Right cardiac atrium (tissue), 5 donors: ENCODE measurements around the gene NWD2. TPM values are rescaled to one million over a fixed set of nuclear protein-coding genes. Genes with fewer than 3 reads are reported as not detected.
A peak's percentile ranks its signal among the peaks of the same experiment; 100 is the strongest.
"Not testable (repeated sequence)": the region's sequence is repeated elsewhere in the genome, so short reads cannot be mapped to it uniquely, and the experiment has no call there.

Source experiments
- ATAC-seq, 2 donors: fragments of 200-7000 bp; cut with Tn5 transposase; one replicate each; pipeline versions ENCODE4 v1.8.0 to v1.9.1; 2020; ENCODE audit warnings: moderate library complexity in 2 of 2, mild to moderate bottlenecking in 1 of 2
- DNase-seq, 3 donors: peaks; one replicate each; pipeline ENCODE4 v3.0.0-alpha.2; 2020
- H3K27ac ChIP-seq: one replicate; pipeline ENCODE4 v1.5.1; 2013; ENCODE audit warnings: mild to moderate bottlenecking, low read length, control low read depth, moderate library complexity
- H3K27me3 ChIP-seq: one replicate; pipeline ENCODE4 v1.6.1; 2013; ENCODE audit not compliant: control insufficient read depth, insufficient read depth
- H3K4me1 ChIP-seq: one replicate; pipeline ENCODE4 v1.6.1; 2013; ENCODE audit warnings: low read length; ENCODE audit not compliant: control insufficient read depth, insufficient read depth
- H3K4me3 ChIP-seq: one replicate; pipeline ENCODE4 v1.5.1; 2013; ENCODE audit warnings: low read length, control low read depth
- H3K9me3 ChIP-seq: one replicate; pipeline ENCODE4 v1.6.1; 2013; ENCODE audit warnings: low read length; ENCODE audit not compliant: control insufficient read depth
- WGBS: extraction: QIAGEN DNeasy Blood & Tissue Kit; methylation state at CpG from one replicate; pipeline ENCODE4 v1.1.7; 2013; 5-methylcytosine and 5-hydroxymethylcytosine counted together
- intact Hi-C, 4 donors: fragments of 100-400 bp; cut with DNase I; formaldehyde crosslinking; loops; one replicate each; pipeline versions ENCODE4 v1.11.0 to v1.14.0; 2022 to 2023
- long read RNA-seq, 4 donors: library from polyadenylated mRNA; unstranded; transcript quantifications; one replicate each; pipeline ENCODE4 v2.0.0, GENCODE V29; 2020 to 2021
- polyA plus RNA-seq: library from polyadenylated mRNA; stranded (reverse); fragments of 200-250 nt; gene quantifications from one replicate; pipeline ENCODE4 v1.2.3, GENCODE V29; 2013
- total RNA-seq, 4 donors: library from RNA; stranded (reverse); fragmentation: NEBNext Ultra II Directional; extraction: Animal tissue kit (Norgen Biotek cat#: 25700); gene quantifications; one replicate each; pipeline ENCODE4 v1.2.1, GENCODE V29; 2021
- donor health status: healthy with polysubstance abuse.
- donor health status: DM: no; HTN: yes; CAD: no.
- donor health status: DM: no; HTN: no; CAD: no.
- donor health status: DM: no; HTN: yes; CAD: no; lungs with severe emphysema.
- donor health status: DM: yes; HTN: yes; CAD: no.

The NWD2 gene, protein sequence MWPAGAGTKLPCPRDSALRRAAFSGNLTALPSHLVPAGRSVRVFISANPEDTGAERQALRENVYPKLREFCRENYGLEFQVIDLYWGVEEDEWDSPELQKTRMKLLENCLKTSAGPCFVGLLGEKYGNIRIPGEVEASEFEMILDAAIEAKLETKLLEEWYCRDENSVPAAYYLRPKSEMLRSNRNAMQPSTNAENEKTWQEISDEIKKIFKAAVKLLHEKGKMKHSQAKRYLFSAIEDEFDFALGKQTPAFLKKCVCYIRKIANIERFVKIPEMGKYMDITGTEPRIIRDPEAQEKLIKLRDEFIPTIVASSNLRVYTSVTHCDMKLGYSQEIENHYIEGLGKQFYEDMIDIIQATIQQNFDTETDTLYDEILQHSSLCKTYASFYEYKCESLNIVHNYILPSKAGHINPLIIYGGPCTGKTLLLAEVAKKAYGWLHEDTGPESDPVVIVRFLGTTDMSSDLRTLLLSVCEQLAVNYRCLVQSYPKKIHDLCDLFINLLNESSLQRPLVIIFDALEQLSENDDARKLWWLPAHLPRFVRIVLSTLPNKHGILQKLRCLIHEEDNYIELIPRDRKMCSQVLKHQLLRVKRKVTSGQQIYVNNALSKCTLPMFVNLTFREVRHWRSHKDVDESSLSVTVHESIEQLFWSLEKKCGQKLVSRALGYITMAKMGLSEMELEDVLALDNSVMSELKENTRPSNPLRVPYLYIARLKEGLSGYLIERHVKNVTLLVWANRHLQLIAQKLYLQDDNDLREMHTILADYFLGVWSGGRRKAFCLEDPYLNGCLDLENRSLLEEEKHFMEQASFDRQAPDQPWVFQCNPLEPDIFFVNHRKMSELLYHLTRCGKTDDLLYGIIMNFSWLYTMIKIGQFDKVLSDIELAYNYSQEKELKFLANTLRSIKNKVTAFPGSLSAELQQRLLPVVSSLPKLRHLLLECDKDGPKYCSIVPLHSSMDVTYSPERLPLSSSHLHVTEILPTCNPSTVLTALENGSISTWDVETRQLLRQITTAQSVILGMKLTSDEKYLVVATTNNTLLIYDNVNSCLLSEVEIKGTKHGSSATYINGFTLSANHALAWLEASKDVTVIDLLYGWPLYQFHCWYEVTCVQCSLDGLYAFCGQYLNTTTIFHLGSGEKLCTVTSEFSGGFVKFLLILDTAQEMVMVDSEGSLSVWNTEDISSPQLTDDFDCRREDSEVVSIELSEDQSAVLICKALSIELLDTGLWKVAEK (N-terminal part only)
- total RNA-seq (under 1 TPM in 1 of 4 donors, not detected in 3; 0.39 TPM), polyA plus RNA-seq (0.07 TPM)
- long read RNA-seq, donor 1, result 0 reads
- long read RNA-seq, donor 2, result 0 reads
- long read RNA-seq, donor 3, partial matches to known transcripts, result 1 of 1 reads
- long read RNA-seq, donor 3, other reads (novel, unspliced or antisense), result 0 of 1 reads
- long read RNA-seq, donor 4, result 0 reads

DNA sequence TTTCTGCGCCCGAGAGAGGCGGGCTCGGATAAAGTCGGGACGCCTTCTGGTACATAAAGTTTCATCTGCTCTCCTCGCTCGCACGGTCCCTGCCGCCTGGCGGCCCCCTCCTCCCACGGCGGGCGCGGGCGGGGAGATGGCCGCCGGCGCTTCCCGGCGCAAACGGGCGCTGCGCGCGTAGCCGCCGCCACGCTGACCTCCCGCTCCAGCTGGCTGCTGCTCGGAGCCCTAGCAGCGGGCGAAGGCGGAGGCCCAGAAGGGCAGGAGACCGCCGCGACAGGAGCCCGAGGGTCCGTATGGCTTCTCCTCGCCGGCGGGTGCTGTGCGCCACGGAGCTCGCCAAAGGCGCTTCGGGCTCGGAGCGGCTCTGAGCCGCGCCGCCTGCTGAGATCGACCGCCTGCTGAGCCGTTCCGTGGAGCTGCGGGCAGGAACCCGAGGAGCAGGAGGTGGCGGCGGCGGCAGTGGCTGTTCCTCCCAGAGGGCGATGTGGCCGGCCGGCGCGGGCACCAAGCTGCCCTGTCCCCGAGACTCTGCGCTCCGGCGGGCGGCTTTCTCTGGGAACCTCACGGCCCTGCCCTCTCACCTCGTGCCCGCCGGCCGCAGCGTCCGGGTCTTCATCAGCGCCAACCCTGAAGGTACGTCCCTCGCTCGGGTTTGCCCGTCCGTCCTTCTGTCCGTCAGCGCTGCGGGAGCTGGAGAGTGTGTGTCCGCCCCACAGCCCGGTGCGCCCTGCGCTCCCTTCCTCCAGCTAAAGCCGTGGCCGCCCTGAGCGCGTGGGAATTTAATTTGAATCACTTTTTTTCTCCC, at the start of gene NWD2:
TSS of gene NWD2 (plus strand) at position 161 of the 808 bp plus-strand sequence. CDS start at position 486, 325 bp downstream.
- no peaks in the 10 kb centered on the region for H3K27me3 ChIP-seq
- no peak within 1 kb of the TSS for H3K4me3 ChIP-seq
- DNase-seq (peak in 2 of 3 donors; percentile 10 to 44), ATAC-seq (peak in 1 of 2 donors; percentile 41)
- no peak within 1 kb of the TSS for H3K27ac ChIP-seq
- H3K4me1 ChIP-seq, result no peaks in the 10 kb centered on the region
- intact Hi-C loops, result no loop called here
- H3K9me3 ChIP-seq, result no peaks in the 10 kb centered on the region
- WGBS, result 1% methylated on average over 95 of the region's 95 CpGs

DNA sequence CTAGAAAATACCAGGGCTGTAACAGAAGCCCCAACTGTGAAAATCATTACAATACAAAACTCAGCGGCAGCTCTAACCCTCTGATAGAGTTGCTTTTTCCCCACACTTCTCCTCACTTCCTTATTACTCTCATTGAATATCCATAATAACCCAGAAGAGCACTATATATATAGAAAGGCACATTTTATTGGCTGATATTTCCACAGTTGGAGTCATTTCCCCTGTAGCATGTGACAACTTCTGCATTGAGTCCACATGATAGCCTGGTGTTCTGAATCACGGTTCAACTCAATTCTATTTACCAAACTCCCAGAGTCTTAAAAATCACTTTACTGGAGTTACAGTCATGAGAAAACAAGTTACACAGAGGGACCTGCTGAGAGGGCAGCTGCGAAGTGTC, 46.6 kb upstream of the NWD2 start:
- DNase-seq (no peak), ATAC-seq (no peak)
- Histone ChIP-seq H3K4me3 (no peak overlapping the region), H3K4me1 (no peaks in the 10 kb centered on the region), H3K27me3 (no peaks in the 10 kb centered on the region), H3K27ac (no peak overlapping the region), H3K9me3 (no peaks in the 10 kb centered on the region)
- WGBS, result 66% methylated on average over 3 of the region's 3 CpGs
- intact Hi-C loops, result no loop called here

DNA sequence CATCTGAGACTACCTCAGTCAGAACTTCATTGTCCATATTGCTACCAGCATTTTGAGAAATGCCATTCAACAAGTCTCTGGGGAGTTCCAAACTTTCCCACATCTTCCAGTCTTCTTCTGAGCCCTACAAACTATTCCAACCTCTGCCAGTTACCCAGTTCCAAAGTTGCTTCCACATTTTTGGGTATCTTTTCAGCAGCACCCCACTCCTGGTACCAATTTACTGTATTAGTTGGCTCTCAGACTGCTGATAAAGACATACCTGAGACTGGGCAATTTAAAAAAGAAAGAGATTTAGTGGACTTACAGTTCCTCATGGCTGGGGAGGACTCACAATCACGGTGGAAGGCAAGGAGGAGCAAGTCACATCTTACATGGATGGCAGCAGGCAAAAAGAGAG, 39.8 kb upstream of the NWD2 start:
- WGBS, result 84% methylated on average over 1 of the region's 1 CpG

DNA sequence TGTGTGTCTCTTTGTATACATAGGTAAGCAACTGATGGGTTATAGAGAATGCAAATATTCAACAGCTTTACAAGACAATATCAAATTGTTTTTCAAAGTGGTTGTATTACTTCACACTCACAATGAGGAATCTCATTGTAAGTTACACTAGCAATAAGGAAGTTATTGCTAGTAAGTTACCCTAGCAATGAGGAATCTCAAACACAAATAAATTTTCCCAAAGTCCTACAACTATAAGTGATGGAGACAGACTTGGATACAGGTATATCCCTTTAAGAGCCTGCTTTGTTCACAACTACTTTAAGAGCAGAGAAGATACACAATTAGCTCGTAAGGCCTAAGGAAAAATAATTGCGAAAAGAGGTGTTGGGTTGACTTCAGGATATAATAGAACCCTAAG, 28.3 kb upstream of the NWD2 start:
- DNase-seq, result no peak
- 83% methylated on average over 2 of the region's 2 CpGs for WGBS
- H3K27ac ChIP-seq, result no peak overlapping the region
- no peak overlapping the region for H3K4me3 ChIP-seq
- H3K9me3 ChIP-seq, result no peaks in the 10 kb centered on the region
- no peak for ATAC-seq
- H3K4me1 ChIP-seq, result no peaks in the 10 kb centered on the region
- intact Hi-C loops, result no loop called here
- no peaks in the 10 kb centered on the region for H3K27me3 ChIP-seq

More for the DNA sequence above, 39.8 kb upstream of the NWD2 start:
- ATAC-seq, intact Hi-C loops, H3K4me3 ChIP-seq, H3K27ac ChIP-seq, H3K4me1 ChIP-seq, H3K9me3 ChIP-seq, DNase-seq, H3K27me3 ChIP-seq: not testable (repeated sequence)

DNA sequence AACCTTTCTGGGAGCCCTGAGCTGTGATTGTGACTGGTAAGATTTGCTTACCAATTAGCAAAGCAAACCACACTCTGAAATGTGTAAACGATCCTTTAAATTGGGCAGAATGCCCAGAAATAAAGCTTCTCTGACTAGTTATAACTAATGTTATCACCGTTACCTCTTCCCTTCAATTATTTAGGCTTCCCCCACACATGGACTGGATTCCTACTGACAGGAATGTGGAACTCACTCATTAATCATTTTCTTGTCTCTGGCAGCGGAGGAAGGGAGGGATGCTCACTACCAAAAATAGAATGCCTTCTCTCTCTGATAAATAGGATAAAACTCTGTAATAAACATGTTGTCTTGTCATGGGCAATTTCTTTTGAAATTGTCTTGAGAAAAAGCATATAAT, 25.3 kb upstream of the NWD2 start:
- H3K4me3 ChIP-seq, result no peak overlapping the region
- ATAC-seq (no peak), DNase-seq (no peak)
- no peaks in the 10 kb centered on the region for H3K9me3 ChIP-seq
- no peaks in the 10 kb centered on the region for H3K4me1 ChIP-seq
- intact Hi-C loops, result no loop called here
- 12% methylated on average over 3 of the region's 3 CpGs for WGBS
- H3K27ac ChIP-seq, result no peak overlapping the region
- no peaks in the 10 kb centered on the region for H3K27me3 ChIP-seq

DNA sequence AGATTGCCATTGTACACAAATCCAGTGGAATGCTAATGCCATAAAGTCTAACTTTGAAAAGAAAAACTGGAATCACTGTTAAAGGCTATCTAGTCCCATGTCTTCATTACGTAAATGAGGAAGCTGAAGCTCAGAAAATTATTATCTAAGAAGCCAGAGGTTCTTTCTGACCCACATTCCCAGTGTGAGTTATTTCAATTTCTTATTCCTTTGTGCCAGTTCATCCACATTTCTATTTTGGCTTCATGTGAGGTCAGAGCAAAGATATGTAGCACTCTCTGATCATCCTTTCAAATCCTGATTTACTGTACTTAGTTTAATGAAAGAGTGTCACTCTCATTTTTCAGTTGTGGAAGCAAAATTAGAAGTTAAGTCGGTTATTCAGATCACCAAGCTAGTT, 24.6 kb upstream of the NWD2 start:
- WGBS, result 37% methylated on average over 2 of the region's 2 CpGs
- Histone ChIP-seq H3K9me3 (no peaks in the 10 kb centered on the region), H3K4me3 (no peak overlapping the region), H3K27ac (no peak overlapping the region), H3K4me1 (peaks cover 1% of the 10 kb centered on the region), H3K27me3 (no peaks in the 10 kb centered on the region)
- DNase-seq (no peak), ATAC-seq (no peak)
- intact Hi-C loops, result no loop called here

DNA sequence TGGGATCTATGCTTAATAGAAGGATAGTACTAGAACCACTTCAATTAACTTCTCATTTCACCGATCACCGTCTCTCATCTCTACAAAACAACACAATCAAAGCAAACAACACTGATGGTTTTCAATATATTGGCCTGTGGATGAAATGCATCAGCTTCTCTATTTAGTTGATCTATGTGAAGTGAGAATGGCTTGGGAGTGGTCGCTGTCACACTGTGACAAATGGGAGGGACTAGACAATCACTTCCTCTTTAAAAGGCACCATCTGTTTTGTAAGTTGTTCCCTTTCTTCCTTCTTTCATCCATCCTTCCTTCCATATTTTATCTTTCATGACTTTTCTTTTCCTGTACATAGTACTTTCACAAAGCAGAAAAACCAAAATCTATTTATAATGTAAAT, 23.9 kb upstream of the NWD2 start:
- DNase-seq, result no peak
- intact Hi-C loops, result no loop called here
- no peak for ATAC-seq
- Histone ChIP-seq H3K4me1 (peaks cover 1% of the 10 kb centered on the region), H3K27ac (no peak overlapping the region), H3K9me3 (no peaks in the 10 kb centered on the region), H3K4me3 (no peak overlapping the region), H3K27me3 (no peaks in the 10 kb centered on the region)
- WGBS, result 83% methylated on average over 3 of the region's 3 CpGs

DNA sequence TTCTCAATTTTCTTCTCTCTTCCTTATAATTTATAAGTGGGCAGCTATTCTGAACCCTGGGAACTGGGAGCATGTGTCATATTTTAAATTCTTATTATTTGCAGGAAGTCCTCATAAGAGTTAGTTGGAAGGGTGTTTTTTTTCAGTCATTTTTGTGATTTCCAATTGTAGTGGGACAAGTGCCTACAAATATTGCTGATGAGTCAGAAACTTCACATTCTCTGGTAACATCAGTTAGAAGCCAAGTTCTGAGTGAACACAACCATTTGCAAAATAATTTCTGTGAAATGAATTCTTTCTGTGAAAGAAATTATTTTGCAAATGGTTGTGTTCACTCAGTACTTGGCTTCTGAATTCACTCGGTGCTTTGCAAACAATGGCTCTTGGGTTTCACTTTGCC, 20.8 kb upstream of the NWD2 start:
- no peak overlapping the region for H3K4me3 ChIP-seq
- no peak for ATAC-seq
- 82% methylated on average over 1 of the region's 1 CpG for WGBS

DNA sequence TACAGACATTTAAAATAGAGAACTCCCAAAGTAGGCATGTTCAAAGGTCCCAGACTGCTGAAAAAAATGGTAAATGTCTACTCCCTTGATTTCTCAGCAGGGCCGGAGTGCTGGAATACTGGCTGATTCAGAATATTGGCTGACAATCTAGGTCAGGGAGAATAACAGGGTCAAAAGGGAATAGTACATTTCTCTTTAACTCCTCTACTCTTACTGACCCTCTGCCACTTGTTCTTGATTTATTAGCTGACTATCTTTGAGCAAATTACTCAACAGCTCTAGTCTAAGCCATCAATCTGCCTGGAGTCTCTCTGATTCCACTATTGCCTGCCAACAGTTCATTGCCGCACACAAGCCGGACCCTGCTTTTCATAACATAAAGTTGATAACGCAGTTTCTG, 19.7 kb upstream of the NWD2 start:
- DNase-seq (no peak), ATAC-seq (peak in 1 of 2 donors; percentile 24)
- Histone ChIP-seq H3K9me3 (no peaks in the 10 kb centered on the region), H3K27ac (no peak overlapping the region), H3K27me3 (no peaks in the 10 kb centered on the region), H3K4me3 (no peak overlapping the region), H3K4me1 (peaks cover 1% of the 10 kb centered on the region)
- 61% methylated on average over 4 of the region's 4 CpGs for WGBS
- intact Hi-C loops, result no loop called here

More for the DNA sequence above, 20.8 kb upstream of the NWD2 start:
- no peaks in the 10 kb centered on the region for H3K9me3 ChIP-seq
- H3K27me3 ChIP-seq, result no peaks in the 10 kb centered on the region
- DNase-seq, result no peak
- H3K4me1 ChIP-seq, result peaks cover 1% of the 10 kb centered on the region
- H3K27ac ChIP-seq, result no peak overlapping the region
- intact Hi-C loops, result no loop called here

DNA sequence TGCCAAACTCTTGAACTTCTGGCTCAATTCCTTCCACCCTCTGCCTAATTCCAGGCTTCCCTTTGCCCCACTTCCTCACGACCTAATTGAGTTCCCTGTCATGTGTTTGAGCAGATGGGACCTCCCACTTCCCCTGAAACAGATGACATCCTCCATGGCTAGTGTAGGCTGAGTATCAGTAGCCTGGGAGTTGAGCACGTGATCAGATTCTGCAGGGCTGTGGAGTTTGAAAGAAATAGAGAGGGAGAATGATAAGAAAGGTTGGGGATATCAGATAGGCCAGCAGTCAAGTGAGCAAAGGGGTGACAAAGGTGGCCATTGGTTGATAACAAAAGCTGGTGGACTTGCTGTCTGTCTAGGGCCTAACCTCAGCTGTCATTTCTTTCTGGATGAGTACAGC, 18.8 kb upstream of the NWD2 start:
- no peaks in the 10 kb centered on the region for H3K9me3 ChIP-seq
- no peaks in the 10 kb centered on the region for H3K27me3 ChIP-seq
- no peak overlapping the region for H3K27ac ChIP-seq
- intact Hi-C loops, result no loop called here
- peaks cover 1% of the 10 kb centered on the region for H3K4me1 ChIP-seq
- no peak overlapping the region for H3K4me3 ChIP-seq
- no peak for ATAC-seq
- no peak for DNase-seq
- 17% methylated on average over 2 of the region's 2 CpGs for WGBS
